Neuronal stem cell (in vitro differentiated cells): Measurements from ENCODE around the gene SHISA4.
A peak's percentile ranks its signal among the peaks of the same experiment; 100 is the strongest.

Experiments used
- DNase-seq: peaks from one replicate; pipeline ENCODE4 v3.0.0-alpha.2; 2013; ENCODE audit warnings: low spot score
- H2AFZ ChIP-seq: one replicate; pipeline ENCODE4 v1.6.1; 2013; ENCODE audit warnings: mild to moderate bottlenecking, low read length, inconsistent platforms
- H2AK5ac ChIP-seq: 2 replicates; pipeline ENCODE4 v1.6.1; 2013; ENCODE audit warnings: low read depth, mild to moderate bottlenecking, inconsistent platforms, low read length, moderate library complexity, mixed read lengths
- H2BK120ac ChIP-seq: 2 replicates; pipeline ENCODE4 v1.6.1; 2013; ENCODE audit warnings: low read depth, mild to moderate bottlenecking, inconsistent platforms, low read length, moderate library complexity, mixed read lengths
- H2BK12ac ChIP-seq: one replicate; pipeline ENCODE4 v1.6.1; 2013; ENCODE audit warnings: low read length, inconsistent platforms
- H2BK15ac ChIP-seq: 2 replicates; pipeline ENCODE4 v1.6.1; 2013; ENCODE audit warnings: mild to moderate bottlenecking, low read length, inconsistent platforms, mixed read lengths
- H2BK5ac ChIP-seq: one replicate; pipeline ENCODE4 v1.6.1; 2013; ENCODE audit warnings: inconsistent platforms, mild to moderate bottlenecking, low read length, moderate library complexity
- H3K14ac ChIP-seq: one replicate; pipeline ENCODE4 v1.6.1; 2013; ENCODE audit warnings: low read length, inconsistent platforms
- H3K18ac ChIP-seq: 2 replicates; pipeline ENCODE4 v1.6.1; 2013; ENCODE audit warnings: low read length, inconsistent platforms
- H3K23ac ChIP-seq: 2 replicates; pipeline ENCODE4 v1.6.1; 2013; ENCODE audit warnings: low read depth, mild to moderate bottlenecking, mixed read lengths, low read length, inconsistent platforms; ENCODE audit not compliant: poor library complexity
- H3K27ac ChIP-seq: replicated peaks from 3 replicates; pipeline ENCODE4 v1.5.1; 2013; ENCODE audit warnings: low read length, inconsistent platforms
- H3K27me3 ChIP-seq, 3 experiments: 2 replicates each; pipeline ENCODE4 v1.6.1; 2013; ENCODE audit warnings: low read length in 3 of 3, mild to moderate bottlenecking in 2 of 3, inconsistent platforms in 1 of 3, low read depth in 1 of 3, mixed read lengths in 1 of 3, moderate library complexity in 1 of 3; ENCODE audit not compliant: control insufficient read depth in 3 of 3, insufficient read depth in 3 of 3
- H3K36me3 ChIP-seq, 2 donors: replicated peaks in 1 of 2; 2 replicates each; pipeline ENCODE4 v1.6.1; 2013; ENCODE audit warnings: low read length in 2 of 2; ENCODE audit not compliant: control insufficient read depth in 2 of 2, insufficient read depth in 2 of 2
- H3K4ac ChIP-seq: 2 replicates; pipeline ENCODE4 v1.6.1; 2013; ENCODE audit warnings: inconsistent platforms, mild to moderate bottlenecking, low read length, moderate library complexity
- H3K4me1 ChIP-seq, 2 donors: 1 replicate in 1 of 2; 2 replicates in 1 of 2; pipeline ENCODE4 v1.6.1; 2013; ENCODE audit warnings: low read length in 2 of 2, low read depth in 1 of 2; ENCODE audit not compliant: control insufficient read depth in 2 of 2, insufficient read depth in 1 of 2
- H3K4me2 ChIP-seq: one replicate; pipeline ENCODE4 v1.6.1; 2013; ENCODE audit warnings: mild to moderate bottlenecking, low read length, inconsistent platforms; ENCODE audit not compliant: insufficient read depth, poor library complexity, severe bottlenecking
- H3K4me3 ChIP-seq, 2 donors: 2 replicates each; pipeline ENCODE4 v1.5.1; 2013; ENCODE audit warnings: low read length in 2 of 2, mild to moderate bottlenecking in 2 of 2, inconsistent platforms in 1 of 2, moderate library complexity in 1 of 2
- H3K79me1 ChIP-seq: one replicate; pipeline ENCODE4 v1.6.1; 2013; ENCODE audit warnings: low read depth, mild to moderate bottlenecking, inconsistent platforms, low read length, moderate library complexity
- H3K9ac ChIP-seq: one replicate; pipeline ENCODE4 v1.6.1; 2013; ENCODE audit warnings: mild to moderate bottlenecking, low read depth, low read length, inconsistent platforms; ENCODE audit not compliant: poor library complexity
- H3K9me3 ChIP-seq, 2 donors: replicated peaks in 1 of 2; 2 replicates each; pipeline versions ENCODE3 to v1.6.1; 2013; ENCODE audit warnings: low read length in 2 of 2, mild to moderate bottlenecking in 2 of 2, inconsistent platforms in 1 of 2, low read depth in 1 of 2, mixed read lengths in 1 of 2, moderate library complexity in 1 of 2; ENCODE audit not compliant: control insufficient read depth in 2 of 2, insufficient read depth in 1 of 2
- H4K8ac ChIP-seq: one replicate; pipeline ENCODE4 v1.6.1; 2013; ENCODE audit warnings: low read depth, mild to moderate bottlenecking, inconsistent platforms, low read length, moderate library complexity
- H4K91ac ChIP-seq: one replicate; pipeline ENCODE4 v1.6.1; 2013; ENCODE audit warnings: low read length, low read depth, mild to moderate bottlenecking, inconsistent platforms; ENCODE audit not compliant: poor library complexity
- WGBS, 2 donors: extraction: QIAGEN DNeasy Blood & Tissue Kit; methylation state at CpG; one replicate each; pipeline ENCODE4 v1.1.7; 2013; ENCODE audit warnings: missing lambda C conversion rate in 2 of 2, mixed read lengths in 1 of 2; ENCODE audit not compliant: insufficient read length in 2 of 2, insufficient replicate concordance in 1 of 2; ENCODE audit errors: extremely low coverage in 2 of 2; 5-methylcytosine and 5-hydroxymethylcytosine counted together

SHISA4 gene

GRCh38 chr1:201930803-201931202, 42.1 kb downstream of the SHISA4 start:
- H3K9me3 ChIP-seq = peaks cover 0 to 3% of the 10 kb centered on the region in 2 donors
- no peak overlapping the region for H3K27ac ChIP-seq
- H3K79me1 ChIP-seq = no peaks in the 10 kb centered on the region
- H4K91ac ChIP-seq = no peak overlapping the region
- no peak overlapping the region for H2BK15ac ChIP-seq
- no peak overlapping the region for H3K4ac ChIP-seq
- no peak overlapping the region for H2BK120ac ChIP-seq
- H3K4me1 ChIP-seq = peaks cover 3 to 5% of the 10 kb centered on the region in 2 donors
- H3K9ac ChIP-seq = no peak overlapping the region
- peaks cover 0 to 31% (median 1%) of the 10 kb centered on the region in 3 experiments for H3K27me3 ChIP-seq
- no peak overlapping the region for H3K4me2 ChIP-seq
- H4K8ac ChIP-seq = no peak overlapping the region
- H3K18ac ChIP-seq = no peak overlapping the region
- H3K14ac ChIP-seq = no peak overlapping the region
- 100% methylated on average over 1 of the region's 5 CpGs; no CpG with 5 or more reads in 1 of the 2 donors for WGBS, 2 donors
- no peak for DNase-seq
- H3K4me3 ChIP-seq = no peak overlapping the region
- H3K36me3 ChIP-seq = no peaks in the 10 kb centered on the region
- H2BK12ac ChIP-seq = no peak overlapping the region
- H3K23ac ChIP-seq = no peak overlapping the region
- no peak overlapping the region for H2AK5ac ChIP-seq
- H2AFZ ChIP-seq = no peak overlapping the region
- no peak overlapping the region for H2BK5ac ChIP-seq

DNA sequence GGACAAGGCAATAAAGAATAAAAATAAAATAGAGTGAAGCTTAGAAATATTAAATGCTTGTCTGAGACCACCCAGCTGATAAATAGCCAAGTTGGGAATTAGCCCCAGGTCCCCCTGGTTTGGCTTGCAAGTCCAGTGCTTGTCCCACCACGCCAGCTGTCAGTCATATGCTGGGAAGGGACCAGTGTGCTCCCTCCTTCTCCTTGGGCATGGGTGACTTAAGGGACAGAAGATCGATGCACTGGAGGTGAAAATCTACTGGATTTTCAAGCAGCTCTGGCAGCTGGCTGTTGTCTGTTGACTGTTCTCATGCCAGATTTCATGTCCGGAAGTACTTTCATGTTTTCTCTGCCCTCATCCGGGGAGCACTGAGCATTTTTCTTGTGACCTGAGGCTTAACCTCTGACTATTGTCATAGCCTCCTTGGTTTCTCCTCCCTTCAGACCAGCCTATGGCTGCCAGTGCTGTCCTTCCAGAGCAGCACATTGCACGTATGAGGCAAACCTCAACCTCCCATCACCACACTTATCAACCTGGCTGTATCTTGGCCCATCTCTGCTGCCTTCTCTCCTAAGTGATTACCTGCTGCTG, 45.2 kb downstream of the SHISA4 start:
- H3K23ac ChIP-seq = no peak overlapping the region
- H3K79me1 ChIP-seq = no peaks in the 10 kb centered on the region
- no peak overlapping the region for H2BK12ac ChIP-seq
- H3K4me1 ChIP-seq = peaks cover 3 to 5% of the 10 kb centered on the region in 2 donors
- H3K4ac ChIP-seq = no peak overlapping the region
- no peak overlapping the region for H4K8ac ChIP-seq
- H3K4me2 ChIP-seq = no peak overlapping the region
- no peak overlapping the region for H2BK120ac ChIP-seq
- peaks cover 0 to 3% of the 10 kb centered on the region in 2 donors for H3K9me3 ChIP-seq
- no peak overlapping the region for H4K91ac ChIP-seq
- no peak overlapping the region for H2BK15ac ChIP-seq
- H3K9ac ChIP-seq = no peak overlapping the region
- DNase-seq = no peak
- no peak overlapping the region for H3K18ac ChIP-seq
- no peak overlapping the region for H3K27ac ChIP-seq
- H2AK5ac ChIP-seq = no peak overlapping the region
- no peak overlapping the region for H3K14ac ChIP-seq
- H2AFZ ChIP-seq = peak overlapping the region; percentile 76
- no peaks in the 10 kb centered on the region for H3K36me3 ChIP-seq
- H3K27me3 ChIP-seq = peaks cover 0 to 23% (median 1%) of the 10 kb centered on the region in 3 experiments
- WGBS, 2 donors = no CpG with 5 or more reads among the region's 5 CpGs
- H3K4me3 ChIP-seq = no peak overlapping the region
- H2BK5ac ChIP-seq = no peak overlapping the region

GRCh38 chr1:201937624-201938213, 49.0 kb downstream of the SHISA4 start:
- Histone ChIP-seq H3K27me3 (peaks cover 0 to 9% (median 0%) of the 10 kb centered on the region in 3 experiments), H3K9me3 (no peaks in the 10 kb centered on the region), H4K91ac (no peak overlapping the region), H2AFZ (no peak overlapping the region), H3K36me3 (no peaks in the 10 kb centered on the region), H2BK120ac (no peak overlapping the region), H3K4me2 (no peak overlapping the region), H2BK12ac (no peak overlapping the region), H4K8ac (no peak overlapping the region), H3K14ac (no peak overlapping the region), H2AK5ac (no peak overlapping the region), H3K18ac (no peak overlapping the region), H3K27ac (no peak overlapping the region), H3K4me3 (no peak overlapping the region), H3K4me1 (peaks cover 11 to 16% of the 10 kb centered on the region in 2 donors), H3K9ac (no peak overlapping the region), H2BK15ac (no peak overlapping the region), H3K79me1 (no peaks in the 10 kb centered on the region), H3K23ac (no peak overlapping the region), H3K4ac (no peak overlapping the region), H2BK5ac (no peak overlapping the region)
- WGBS, 2 donors = 100% methylated on average over 2 of the region's 5 CpGs; no CpG with 5 or more reads in 1 of the 2 donors
- DNase-seq = no peak

DNA sequence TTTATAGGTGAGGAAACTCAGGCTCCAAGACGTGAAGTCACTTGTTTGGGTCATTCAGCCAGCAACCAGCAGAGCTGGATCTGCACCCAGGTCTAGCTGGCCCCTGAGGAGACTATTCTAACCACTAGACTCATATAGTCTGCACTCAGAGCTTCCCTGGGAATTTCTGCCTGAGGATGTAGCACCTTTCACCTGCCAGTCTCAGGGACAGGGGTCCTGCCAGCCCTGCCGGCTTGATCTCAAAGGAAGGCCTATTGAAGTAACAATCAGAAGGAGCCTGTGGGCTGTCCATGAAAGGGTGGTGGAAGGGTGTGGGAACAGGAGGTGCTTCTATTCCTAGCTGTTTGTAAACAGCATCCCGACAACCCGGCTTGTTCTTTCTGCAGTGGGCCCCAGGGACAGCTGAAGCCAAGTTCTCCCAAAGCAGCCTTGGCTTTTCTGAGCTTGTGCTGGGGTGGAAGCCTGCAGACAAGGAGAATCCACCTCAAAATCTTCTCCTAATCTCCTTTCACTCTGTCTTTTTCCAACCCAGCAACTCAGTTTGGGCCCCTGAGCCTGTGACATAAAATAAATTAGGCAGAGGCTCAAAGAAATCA, 49.8 kb downstream of the SHISA4 start:
- H2BK12ac ChIP-seq = no peak overlapping the region
- H4K91ac ChIP-seq = no peak overlapping the region
- H3K9ac ChIP-seq = no peak overlapping the region
- no peak for DNase-seq
- H3K36me3 ChIP-seq = no peaks in the 10 kb centered on the region
- H2BK5ac ChIP-seq = no peak overlapping the region
- no peak overlapping the region for H3K18ac ChIP-seq
- peak overlapping the region; percentile 52 for H2AFZ ChIP-seq
- no peak overlapping the region for H3K4ac ChIP-seq
- peaks cover 0 to 13% (median 0%) of the 10 kb centered on the region in 3 experiments for H3K27me3 ChIP-seq
- H4K8ac ChIP-seq = no peak overlapping the region
- no peak overlapping the region for H3K4me2 ChIP-seq
- no peak overlapping the region for H3K23ac ChIP-seq
- H3K14ac ChIP-seq = no peak overlapping the region
- H3K27ac ChIP-seq = no peak overlapping the region
- H3K79me1 ChIP-seq = no peaks in the 10 kb centered on the region
- H3K4me3 ChIP-seq = no peak overlapping the region
- H3K4me1 ChIP-seq = peaks cover 11 to 16% of the 10 kb centered on the region in 2 donors
- no peak overlapping the region for H2BK120ac ChIP-seq
- H3K9me3 ChIP-seq = no peaks in the 10 kb centered on the region
- no peak overlapping the region for H2AK5ac ChIP-seq
- WGBS, 2 donors = no CpG with 5 or more reads among the region's 4 CpGs
- H2BK15ac ChIP-seq = no peak overlapping the region
